Endothelial cell (in vitro differentiated cells): ENCODE data around the gene IFITM1. TPM values are rescaled to one million over a fixed set of nuclear protein-coding genes. Genes with fewer than 3 reads are reported as not detected.
"Not testable (repeated sequence)": the region's sequence is repeated elsewhere in the genome, so short reads cannot be mapped to it uniquely, and the experiment has no call there.

Experiments
- DNase-seq: peaks from one replicate; pipeline ENCODE4 v3.0.0; 2021; ENCODE audit warnings: low spot score
- H3K27ac Mint-ChIP-seq: one replicate; pipeline ENCODE4 v1.8.0; 2021; ENCODE audit warnings: mixed read lengths, inconsistent platforms; ENCODE audit not compliant: unreplicated experiment
- H3K27me3 Mint-ChIP-seq: one replicate; pipeline ENCODE4 v1.8.0; 2021; ENCODE audit warnings: mild to moderate bottlenecking, moderate library complexity, mixed read lengths, inconsistent platforms; ENCODE audit not compliant: unreplicated experiment
- H3K36me3 Mint-ChIP-seq: one replicate; pipeline ENCODE4 v1.8.0; 2021; ENCODE audit warnings: mild to moderate bottlenecking, low read depth, mixed read lengths, inconsistent platforms; ENCODE audit not compliant: unreplicated experiment
- H3K4me1 Mint-ChIP-seq: one replicate; pipeline ENCODE4 v1.8.0; 2021; ENCODE audit warnings: mild to moderate bottlenecking, mixed read lengths, inconsistent platforms; ENCODE audit not compliant: unreplicated experiment
- H3K4me3 Mint-ChIP-seq: one replicate; pipeline ENCODE4 v1.8.0; 2021; ENCODE audit warnings: mild to moderate bottlenecking, mixed read lengths, inconsistent platforms; ENCODE audit not compliant: unreplicated experiment
- H3K9me3 Mint-ChIP-seq: one replicate; pipeline ENCODE4 v1.8.0; 2021; ENCODE audit warnings: mixed read lengths, inconsistent platforms; ENCODE audit not compliant: unreplicated experiment
- CTCF ChIP-seq: fragments of 200-600 bp; sonication (generic); IDR thresholded peaks from one replicate; pipeline ENCODE4 v1.5.0; 2021; ENCODE audit warnings: antibody characterized with exemption; ENCODE audit not compliant: unreplicated experiment
- total RNA-seq: library from RNA; stranded (reverse); fragmentation: NEBNext Ultra II Directional; extraction: Animal tissue kit (Norgen Biotek cat#: 25700); gene quantifications from one replicate; pipeline ENCODE4 v1.2.1, GENCODE V29; 2021; ENCODE audit not compliant: unreplicated experiment

IFITM1 gene
- total RNA-seq, 1 donor from 2014 or later: 23.4 TPM

DNA sequence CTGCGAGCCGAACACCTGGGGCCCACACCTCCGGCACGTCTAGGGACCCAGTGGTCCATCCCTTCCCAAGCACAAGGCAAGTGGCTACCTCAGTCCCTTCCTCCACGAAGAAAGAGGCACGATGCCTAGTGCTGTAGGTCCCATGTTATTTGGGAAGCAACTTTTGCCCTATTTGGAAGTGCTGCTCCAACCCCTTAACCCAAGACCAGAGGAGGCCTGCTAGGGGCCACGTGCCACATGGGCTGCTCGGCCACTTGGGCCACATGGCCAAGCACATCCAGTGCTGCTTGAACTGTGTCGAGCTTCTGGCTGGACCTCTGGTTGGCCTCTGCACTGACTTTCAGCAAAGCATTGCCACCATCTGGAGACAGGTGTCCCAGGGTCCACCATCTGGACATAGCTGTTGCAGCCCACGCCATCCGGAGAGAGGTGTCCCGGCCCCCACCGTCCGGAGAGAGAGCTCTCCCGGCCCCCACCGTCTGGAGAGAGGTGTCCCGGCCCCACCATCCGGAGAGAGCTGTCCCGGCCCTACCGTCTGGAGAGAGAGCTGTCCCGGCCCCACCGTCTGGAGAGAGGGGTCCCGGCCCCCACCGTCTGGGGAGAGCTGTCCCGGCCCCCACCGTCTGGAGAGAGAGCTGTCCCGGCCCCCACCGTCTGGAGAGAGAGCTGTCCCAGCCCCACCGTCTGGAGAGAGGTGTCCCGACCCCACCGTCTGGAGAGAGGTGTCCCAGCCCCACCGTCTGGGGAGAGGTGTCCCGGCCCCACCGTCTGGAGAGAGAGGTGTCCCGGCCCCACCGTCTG is 49.0 kb downstream of the IFITM1 start:
- no peak for DNase-seq
- Mint-ChIP-seq H3K4me3 (no peak overlapping the region), H3K27me3 (peaks cover 18% of the 10 kb centered on the region), H3K9me3 (no peaks in the 10 kb centered on the region), H3K36me3 (no peaks in the 10 kb centered on the region), H3K4me1 (peaks cover 4% of the 10 kb centered on the region), H3K27ac (no peak overlapping the region)
- TF ChIP-seq CTCF: no peak

- H3K27ac Mint-ChIP-seq, H3K4me1 Mint-ChIP-seq, DNase-seq, H3K4me3 Mint-ChIP-seq, H3K36me3 Mint-ChIP-seq, H3K9me3 Mint-ChIP-seq: not testable (repeated sequence)
- H3K27me3 Mint-ChIP-seq: peaks cover 21% of the 10 kb centered on the region
Measured at GRCh38 chr11:363443-363805, 49.6 kb downstream of the IFITM1 start.

DNA sequence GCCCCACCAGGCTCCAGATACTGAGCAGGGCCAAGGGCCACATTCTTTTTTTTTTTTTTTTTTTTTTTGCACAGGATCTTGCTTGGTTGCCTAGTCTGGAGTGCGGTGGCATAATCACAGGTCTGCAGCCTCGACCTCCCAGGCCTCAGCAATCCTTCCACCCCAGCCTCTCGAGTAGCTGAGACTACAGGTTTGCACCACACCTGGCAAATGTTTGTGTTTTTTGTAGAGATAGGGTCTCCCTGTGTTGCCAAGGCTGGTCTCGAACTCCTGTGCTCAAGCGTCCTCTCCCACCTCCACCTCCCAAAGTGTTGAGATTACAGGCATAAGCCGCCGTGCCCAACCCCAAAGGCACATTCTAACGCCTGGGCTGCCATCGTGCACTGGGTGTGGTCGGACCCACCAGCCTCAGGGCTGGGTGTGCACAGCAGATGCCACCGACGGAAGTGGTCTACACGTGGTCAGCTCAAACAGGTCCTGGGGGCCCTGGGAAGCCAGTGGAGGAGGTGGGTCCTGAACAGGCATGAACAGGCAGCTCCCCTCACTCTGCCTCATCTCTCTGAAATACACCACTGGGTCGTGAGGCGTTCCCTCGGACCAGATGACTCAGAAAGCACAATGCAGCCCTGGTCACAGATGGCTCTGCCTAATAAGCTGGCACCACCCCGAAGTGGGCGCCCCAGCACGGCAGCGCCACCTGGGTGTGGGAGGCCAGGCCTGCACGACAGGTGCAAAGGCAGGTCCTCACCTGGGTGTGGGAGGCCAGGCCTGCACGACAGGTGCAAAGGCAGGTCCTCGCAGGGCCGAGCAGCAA is 50.3 kb downstream of the IFITM1 start:
- Mint-ChIP-seq H3K4me3 (no peak overlapping the region), H3K27ac (no peak overlapping the region), H3K9me3 (no peaks in the 10 kb centered on the region), H3K27me3 (peaks cover 24% of the 10 kb centered on the region), H3K36me3 (no peaks in the 10 kb centered on the region), H3K4me1 (peaks cover 10% of the 10 kb centered on the region)
- DNase-seq: no peak
- no peak for TF ChIP-seq CTCF

Other genes with a start within 250 kb of the IFITM1 start
- not detected for gene SCGB1C1, start 121.0 kb upstream of the IFITM1 start, total RNA-seq
- gene BET1L, start 106.6 kb upstream of the IFITM1 start, total RNA-seq: 64.4 TPM
- 89.2 TPM for gene RIC8A, start 106.3 kb upstream of the IFITM1 start, total RNA-seq
- gene SIRT3, start 77.7 kb upstream of the IFITM1 start, total RNA-seq: 23.4 TPM
- gene PSMD13, start 77.1 kb upstream of the IFITM1 start, total RNA-seq: 189 TPM
- gene NLRP6, start 35.6 kb upstream of the IFITM1 start, total RNA-seq: not detected
- 69.7 TPM for gene PGGHG, start 24.9 kb upstream of the IFITM1 start, total RNA-seq
- not detected for gene IFITM5, start 14.5 kb upstream of the IFITM1 start, total RNA-seq
- 205 TPM for gene IFITM2, start 6.2 kb upstream of the IFITM1 start, total RNA-seq
- gene IFITM3, start 6.8 kb downstream of the IFITM1 start, total RNA-seq: 446 TPM
- gene B4GALNT4, start 55.5 kb downstream of the IFITM1 start, total RNA-seq: 14.9 TPM
- 0.49 TPM for gene PKP3, start 80.2 kb downstream of the IFITM1 start, total RNA-seq
- 18.7 TPM for gene SIGIRR, start 101.0 kb downstream of the IFITM1 start, total RNA-seq
- gene ANO9, start 128.0 kb downstream of the IFITM1 start, total RNA-seq: 0.41 TPM
- 46.4 TPM for gene PTDSS2, start 136.2 kb downstream of the IFITM1 start, total RNA-seq
- 61.1 TPM for gene RNH1, start 193.2 kb downstream of the IFITM1 start, total RNA-seq
- 92.4 TPM for gene HRAS, start 221.5 kb downstream of the IFITM1 start, total RNA-seq
- gene LRRC56, start 223.5 kb downstream of the IFITM1 start, total RNA-seq: 2.6 TPM
- 4.2 TPM for gene LMNTD2, start 246.7 kb downstream of the IFITM1 start, total RNA-seq
- 8.9 TPM for gene RASSF7, start 246.9 kb downstream of the IFITM1 start, total RNA-seq